Choroid plexus epithelial cell (primary cell): ENCODE data around the gene DPYSL4.

ENCODE experiments used
- DNase-seq: peaks from one replicate; pipeline ENCODE4 v3.0.0-alpha.2; 2010; ENCODE audit warnings: low read depth
- H3K4me3 ChIP-seq: 2 replicates; pipeline ENCODE4 v1.5.1; 2011; ENCODE audit warnings: low read depth, mild to moderate bottlenecking, control low read depth, low read length, moderate library complexity
- CTCF ChIP-seq: conservative IDR thresholded peaks from 2 replicates; pipeline ENCODE4 v1.5.1; 2011; ENCODE audit warnings: low read depth, mild to moderate bottlenecking, control low read depth, inconsistent platforms, low read length, moderate library complexity

DPYSL4 gene

DNA sequence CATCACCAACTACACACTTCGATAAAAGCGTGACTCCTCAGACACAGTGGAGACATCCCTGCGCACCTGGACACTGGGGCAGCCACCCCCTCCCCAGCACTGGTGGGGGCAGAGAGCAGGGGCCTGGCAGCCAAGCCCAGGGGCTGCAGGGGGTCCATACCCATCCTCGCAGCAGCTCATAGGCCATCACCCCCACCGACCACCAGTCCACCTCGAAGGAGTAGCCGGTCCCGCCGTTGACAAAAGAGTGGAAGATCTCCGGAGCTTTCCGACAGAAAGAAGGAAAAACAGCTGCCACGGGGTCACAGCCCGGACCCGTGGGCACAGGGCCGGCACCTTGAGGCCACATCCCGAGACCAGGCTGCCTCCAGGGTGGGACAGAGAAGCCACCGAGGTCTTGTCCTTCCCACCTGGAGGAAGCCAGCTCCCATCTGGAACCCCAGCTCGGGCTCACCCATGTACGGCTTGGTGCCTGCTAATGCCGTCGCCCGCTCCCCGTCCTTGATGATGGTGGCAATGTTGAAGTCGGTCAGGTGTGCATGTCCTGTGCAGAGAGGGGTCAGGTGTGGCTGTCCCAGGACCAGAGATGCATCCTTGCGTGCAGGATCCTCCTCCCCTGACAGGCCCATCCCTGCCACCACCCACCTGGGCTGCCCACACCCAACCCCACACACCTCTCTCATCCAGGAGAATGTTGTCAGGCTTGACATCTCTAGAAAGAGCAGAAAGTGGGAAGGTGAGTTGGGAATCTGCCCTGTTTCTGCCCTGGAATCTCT lies 38.5 kb downstream of the DPYSL4 start:
- no peak overlapping the region for H3K4me3 ChIP-seq
- no peak for DNase-seq
- TF ChIP-seq CTCF = no peak

DNA sequence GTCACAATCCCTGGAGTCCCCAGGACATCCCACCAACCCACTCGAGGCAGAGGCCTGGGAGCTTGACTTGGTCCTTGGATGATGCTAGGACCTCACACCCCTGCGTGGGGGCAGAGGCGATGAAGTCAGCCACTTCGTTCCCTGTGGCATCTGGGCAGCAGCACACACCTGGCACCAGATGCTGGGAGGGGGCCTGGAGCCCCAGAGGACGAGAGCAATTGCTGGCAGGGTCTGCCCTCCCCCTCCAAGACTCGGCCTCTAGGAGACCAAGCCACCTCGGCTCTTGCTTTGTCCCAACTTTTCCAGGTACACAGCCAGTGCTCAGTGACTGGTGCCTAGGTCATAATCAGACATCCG lies 39.1 kb downstream of the DPYSL4 start:
- no peak overlapping the region for H3K4me3 ChIP-seq
- no peak for TF ChIP-seq CTCF
- no peak for DNase-seq

DNA sequence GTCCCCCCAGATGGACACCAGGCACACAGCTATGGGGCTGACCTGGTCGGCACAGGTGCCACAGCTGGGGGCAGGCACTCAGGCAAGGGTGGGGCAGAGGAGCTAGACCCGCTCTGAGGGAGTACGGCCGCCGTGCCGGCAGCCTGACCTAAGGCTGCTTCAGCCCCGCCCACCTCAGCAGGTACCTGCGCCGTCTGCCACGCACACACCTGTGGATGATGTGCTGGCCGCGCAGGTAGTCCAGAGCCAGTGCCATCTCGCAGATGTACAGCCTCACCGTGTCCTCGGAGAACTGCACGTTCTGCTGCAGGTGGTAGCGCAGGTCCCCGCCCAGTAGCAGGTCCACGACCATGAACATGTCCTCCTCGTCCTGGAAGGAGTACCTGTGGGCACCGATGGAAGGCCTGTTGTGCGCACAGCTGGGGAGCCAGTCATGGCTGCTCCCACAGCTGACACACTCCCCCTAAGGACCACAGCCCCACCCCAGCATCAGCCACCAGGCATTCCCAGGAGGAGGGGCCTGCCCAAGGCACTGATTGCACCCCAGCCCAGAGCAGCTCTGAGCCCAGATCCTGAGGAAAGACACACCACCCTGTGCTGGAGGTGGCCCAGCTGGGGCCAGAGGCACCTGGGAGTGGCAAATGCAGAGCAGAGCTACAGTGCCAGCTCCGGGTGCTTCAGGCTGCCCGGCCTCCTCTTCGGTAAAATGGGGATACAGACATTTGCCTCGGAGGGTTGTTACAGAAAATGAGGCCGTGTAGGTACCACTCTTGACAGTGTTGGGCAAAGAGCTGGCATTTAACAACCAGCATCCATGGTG lies 40.0 kb downstream of the DPYSL4 start:
- no peak overlapping the region for H3K4me3 ChIP-seq
- TF ChIP-seq CTCF = no peak
- DNase-seq = no peak

- no peak overlapping the region for H3K4me3 ChIP-seq
- DNase-seq = no peak
- no peak for TF ChIP-seq CTCF
These were observed 41.2 kb downstream of the DPYSL4 start for GRCh38 chr10:132227851-132228390.

- DNase-seq = no peak
- TF ChIP-seq CTCF = no peak
- no peak overlapping the region for H3K4me3 ChIP-seq
These were observed 41.9 kb downstream of the DPYSL4 start for GRCh38 chr10:132228616-132229015.

DNA sequence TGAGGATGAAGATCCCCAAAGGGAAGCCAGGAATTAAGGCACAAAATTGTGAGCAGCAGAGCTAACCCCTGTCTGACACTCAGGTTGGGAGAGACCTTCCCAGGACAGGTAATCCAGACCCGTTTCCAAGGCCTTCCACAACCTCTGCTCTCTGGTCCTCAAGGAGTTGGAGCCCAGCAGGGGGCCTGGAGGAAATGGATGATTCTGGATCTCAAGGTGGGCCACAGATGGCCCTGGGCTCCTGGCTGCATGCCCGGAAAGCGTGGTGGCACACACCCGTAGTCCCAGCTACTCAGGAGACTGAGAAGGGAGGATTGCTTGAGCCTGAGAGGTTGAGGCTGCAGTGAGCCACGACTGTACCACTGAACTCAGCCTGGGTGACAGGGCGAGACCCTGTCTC lies 42.3 kb downstream of the DPYSL4 start:
- TF ChIP-seq CTCF = no peak
- H3K4me3 ChIP-seq = no peak overlapping the region
- DNase-seq = no peak
